Esophagus (tissue), 2 donors: ENCODE data around the gene METTL9. TPM values are rescaled to one million over a fixed set of nuclear protein-coding genes. Genes with fewer than 3 reads are reported as not detected.
"Not testable (repeated sequence)": the region's sequence is repeated elsewhere in the genome, so short reads cannot be mapped to it uniquely, and the experiment has no call there.

Experiments
- H3K27ac ChIP-seq, 2 donors: one replicate each; pipeline ENCODE4 v1.5.1; 2013; ENCODE audit warnings: low read depth in 2 of 2, mild to moderate bottlenecking in 2 of 2, inconsistent platforms in 1 of 2, low read length in 1 of 2, moderate library complexity in 1 of 2
- H3K27me3 ChIP-seq, 2 donors: one replicate each; pipeline ENCODE4 v1.6.1; 2013; ENCODE audit warnings: low read length in 2 of 2, control low read depth in 1 of 2, mild to moderate bottlenecking in 1 of 2; ENCODE audit not compliant: insufficient read depth in 2 of 2, control insufficient read depth in 1 of 2
- H3K36me3 ChIP-seq, 2 donors: one replicate each; pipeline ENCODE4 v1.6.1; 2013; ENCODE audit warnings: low read length in 1 of 2; ENCODE audit not compliant: control insufficient read depth in 2 of 2, insufficient read depth in 2 of 2
- H3K4me1 ChIP-seq, 2 donors: one replicate each; pipeline ENCODE4 v1.6.1; 2013; ENCODE audit warnings: low read length in 1 of 2; ENCODE audit not compliant: control insufficient read depth in 2 of 2, insufficient read depth in 2 of 2
- H3K4me3 ChIP-seq, 2 donors: one replicate each; pipeline ENCODE4 v1.5.1; 2013; ENCODE audit warnings: low read length in 2 of 2, mild to moderate bottlenecking in 2 of 2, low read depth in 1 of 2, moderate library complexity in 1 of 2
- H3K9me3 ChIP-seq, 2 donors: one replicate each; pipeline ENCODE4 v1.6.1; 2013; ENCODE audit warnings: mild to moderate bottlenecking in 2 of 2, low read depth in 1 of 2, low read length in 1 of 2, moderate library complexity in 1 of 2; ENCODE audit not compliant: control insufficient read depth in 2 of 2, insufficient read depth in 1 of 2
- WGBS, 2 donors: extraction: QIAGEN DNeasy Blood & Tissue Kit; methylation state at CpG; one replicate each; pipeline ENCODE4 v1.1.7; 2013; 5-methylcytosine and 5-hydroxymethylcytosine counted together
- polyA plus RNA-seq, 2 donors: library from polyadenylated mRNA; stranded (reverse); fragments of 200-250 nt; gene quantifications; one replicate each; pipeline ENCODE4 v1.2.3, GENCODE V29; 2013
- donor health status: healthy with polysubstance abuse.
- donor health status: Bipolar disorder and iron deficiency.

Gene METTL9
- polyA plus RNA-seq, 2 donors: 20.7 to 57.0 TPM

- not testable (repeated sequence) for H3K4me3 ChIP-seq, H3K4me1 ChIP-seq, H3K9me3 ChIP-seq, H3K27me3 ChIP-seq, H3K36me3 ChIP-seq
- peak overlapping the region in 1 of 2 donors; percentile 67 for H3K27ac ChIP-seq
- 54 to 62% methylated on average over 22 to 24 of the region's 25 CpGs for WGBS, 2 donors
These were observed 42.6 kb upstream of the METTL9 start for GRCh38 chr16:21556651-21557241.

GRCh38 chr16:21560462-21560861, 38.9 kb upstream of the METTL9 start:
- H3K9me3 ChIP-seq: no peaks in the 10 kb centered on the region
- no peaks in the 10 kb centered on the region for H3K36me3 ChIP-seq
- 80% methylated on average over 2 of the region's 2 CpGs for WGBS, 2 donors
- H3K4me1 ChIP-seq: no peaks in the 10 kb centered on the region
- no peak overlapping the region for H3K4me3 ChIP-seq
- no peak overlapping the region for H3K27ac ChIP-seq
- H3K27me3 ChIP-seq: no peaks in the 10 kb centered on the region

DNA sequence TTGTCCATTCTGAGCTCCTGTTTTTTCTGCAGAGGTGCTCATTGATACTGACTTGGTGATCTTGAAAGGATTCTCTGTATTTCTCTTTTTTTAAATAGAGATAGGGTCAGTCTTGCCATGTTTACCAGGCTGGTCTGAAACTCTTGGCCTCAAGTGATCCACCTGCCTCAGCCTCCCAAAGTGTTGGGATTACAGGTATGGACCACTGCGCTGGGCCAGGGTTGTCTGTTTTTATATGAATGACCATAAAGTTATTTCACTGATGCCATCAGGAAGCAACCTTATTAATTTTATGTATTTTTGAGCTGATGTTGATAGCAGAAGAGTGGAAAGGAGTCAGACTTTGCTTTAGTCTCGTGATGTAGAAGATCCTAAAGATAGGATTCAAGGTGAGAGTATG, 35.7 kb upstream of the METTL9 start:
- 92 to 96% methylated on average over 2 of the region's 2 CpGs for WGBS, 2 donors
- no peak overlapping the region for H3K4me3 ChIP-seq
- no peaks in the 10 kb centered on the region for H3K9me3 ChIP-seq
- no peak overlapping the region for H3K27ac ChIP-seq
- H3K27me3 ChIP-seq: no peaks in the 10 kb centered on the region
- H3K4me1 ChIP-seq: no peaks in the 10 kb centered on the region
- H3K36me3 ChIP-seq: no peaks in the 10 kb centered on the region

DNA sequence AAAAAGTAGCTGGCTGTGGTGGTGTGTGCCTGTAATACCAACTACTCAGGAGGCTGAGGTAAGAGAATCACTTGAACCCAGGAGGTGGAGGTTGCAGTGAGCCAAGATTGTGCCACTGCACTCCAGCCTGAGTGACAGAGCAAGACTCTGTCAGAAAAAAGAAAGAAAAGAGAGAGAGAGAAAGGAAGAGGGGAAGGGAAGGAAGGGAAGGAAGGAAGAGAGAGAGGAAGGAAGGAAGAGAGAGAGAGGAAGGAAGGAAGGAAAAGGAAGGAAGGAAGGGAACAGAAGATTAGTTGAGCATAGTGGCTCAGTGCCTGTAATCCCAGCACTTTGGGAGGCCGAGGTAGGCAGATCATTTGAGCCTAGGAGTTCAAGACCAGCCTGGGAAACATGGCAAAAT, 35.0 kb upstream of the METTL9 start:
- not testable (repeated sequence) for H3K9me3 ChIP-seq, H3K36me3 ChIP-seq, H3K4me3 ChIP-seq, H3K4me1 ChIP-seq, H3K27ac ChIP-seq, H3K27me3 ChIP-seq
- 74 to 77% methylated on average over 1 of the region's 1 CpG for WGBS, 2 donors

DNA sequence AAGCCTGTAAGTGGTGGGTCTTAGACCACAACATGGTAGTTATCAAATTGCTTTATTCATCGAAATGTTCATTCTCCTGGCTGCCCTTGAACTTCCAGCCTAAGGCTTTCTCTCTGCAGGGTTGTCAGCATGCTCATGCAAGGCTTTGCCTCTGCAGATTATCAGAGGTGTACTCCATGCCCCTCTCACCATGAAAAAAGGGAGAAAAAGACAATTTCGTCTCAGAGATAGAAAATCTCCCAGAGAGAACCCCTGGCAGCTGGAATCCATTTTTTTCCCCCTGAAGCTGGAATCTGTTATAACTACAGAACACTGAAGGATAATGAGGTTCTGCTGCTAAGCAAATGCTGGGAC, 33.9 kb upstream of the METTL9 start:
- Histone ChIP-seq H3K9me3 (no peaks in the 10 kb centered on the region), H3K36me3 (no peaks in the 10 kb centered on the region), H3K27ac (no peak overlapping the region), H3K4me1 (no peaks in the 10 kb centered on the region), H3K27me3 (no peaks in the 10 kb centered on the region), H3K4me3 (no peak overlapping the region)
- 80 to 81% methylated on average over 2 of the region's 2 CpGs for WGBS, 2 donors

GRCh38 chr16:21565861-21566669, 33.3 kb upstream of the METTL9 start:
- Histone ChIP-seq H3K27me3 (no peaks in the 10 kb centered on the region), H3K27ac (no peak overlapping the region), H3K36me3 (no peaks in the 10 kb centered on the region), H3K4me1 (no peaks in the 10 kb centered on the region), H3K9me3 (no peaks in the 10 kb centered on the region), H3K4me3 (no peak overlapping the region)
- WGBS, 2 donors: 71 to 78% methylated on average over 13 of the region's 13 CpGs

GRCh38 chr16:21566891-21567414, 32.4 kb upstream of the METTL9 start:
- no peak overlapping the region for H3K27ac ChIP-seq
- WGBS, 2 donors: 81 to 87% methylated on average over 4 of the region's 4 CpGs

GRCh38 chr16:21567496-21567895, 31.9 kb upstream of the METTL9 start:
- H3K4me3 ChIP-seq, H3K27ac ChIP-seq, H3K27me3 ChIP-seq, H3K36me3 ChIP-seq, H3K4me1 ChIP-seq, H3K9me3 ChIP-seq: not testable (repeated sequence)
- WGBS, 2 donors: 95% methylated on average over 4 of the region's 4 CpGs

More at GRCh38 chr16:21566891-21567414, 32.4 kb upstream of the METTL9 start:
- Histone ChIP-seq H3K27me3 (no peaks in the 10 kb centered on the region), H3K4me1 (no peaks in the 10 kb centered on the region), H3K9me3 (no peaks in the 10 kb centered on the region), H3K36me3 (no peaks in the 10 kb centered on the region), H3K4me3 (no peak overlapping the region)

DNA sequence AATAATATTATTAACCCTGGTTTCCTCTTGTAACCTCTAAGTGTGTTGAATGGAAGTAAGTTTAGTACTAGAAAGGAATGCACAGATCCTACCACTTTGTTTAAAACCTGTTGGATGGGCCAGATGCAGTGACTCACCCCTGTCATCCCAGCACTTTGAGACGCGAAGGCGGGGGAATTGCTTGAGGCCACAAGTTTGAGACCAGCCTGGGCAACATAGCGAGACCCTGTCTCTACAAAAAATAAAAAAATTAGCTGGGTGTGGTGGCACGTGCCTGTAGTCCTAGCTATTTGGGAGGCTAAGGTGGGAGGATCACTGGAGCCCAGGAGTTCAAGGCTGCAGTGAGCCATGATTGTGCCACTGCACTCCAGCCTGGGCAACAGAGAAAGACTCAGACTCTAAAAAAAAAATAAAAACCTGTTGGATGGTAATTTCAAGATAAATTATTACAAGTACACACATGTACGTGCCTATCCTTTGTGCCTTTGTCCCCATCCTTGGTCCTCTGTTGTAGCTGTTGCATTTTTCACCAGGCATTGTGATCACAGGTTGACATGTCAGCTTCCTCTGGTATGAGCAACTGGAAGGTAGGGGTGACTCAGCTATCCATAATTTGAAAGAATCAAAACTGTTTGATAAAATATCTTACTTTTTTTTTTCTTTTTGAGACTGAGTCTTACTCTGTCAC, 30.7 kb upstream of the METTL9 start:
- H3K36me3 ChIP-seq: no peaks in the 10 kb centered on the region
- H3K27me3 ChIP-seq: no peaks in the 10 kb centered on the region
- no peak overlapping the region for H3K27ac ChIP-seq
- H3K4me1 ChIP-seq: no peaks in the 10 kb centered on the region
- H3K4me3 ChIP-seq: no peak overlapping the region
- H3K9me3 ChIP-seq: no peaks in the 10 kb centered on the region
- 72 to 80% methylated on average over 6 of the region's 6 CpGs for WGBS, 2 donors
